ENCODE measurements around the gene COPB1.
A peak's percentile ranks its signal among the peaks of the same experiment; 100 is the strongest.

COPB1 gene

DNA sequence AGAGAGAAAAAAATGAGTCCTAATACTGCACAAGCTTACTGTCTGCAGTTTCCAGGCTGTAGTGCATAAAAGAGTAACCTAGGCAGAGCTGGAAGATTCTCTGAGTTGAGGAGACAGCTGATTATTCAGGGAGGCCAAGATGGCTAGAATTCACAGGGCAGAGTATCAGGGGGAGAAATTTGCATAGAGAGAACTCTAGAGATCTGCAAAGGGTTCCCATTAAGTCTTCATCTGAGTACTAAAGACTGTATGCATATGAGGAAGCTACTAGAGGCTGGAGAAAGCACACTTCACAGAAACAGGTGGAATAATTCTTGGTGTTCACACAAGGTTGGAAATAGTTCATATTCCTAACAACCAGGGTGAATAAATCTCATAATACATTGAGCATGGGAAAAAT is 74.0 kb downstream of the COPB1 start:
- no peak for DNase-seq

GRCh38 chr11:14424096-14424495 is 75.5 kb downstream of the COPB1 start:
- DNase-seq, result no peak

GRCh38 chr11:14423633-14424032 is 76.0 kb downstream of the COPB1 start:
- DNase-seq, result no peak

DNA sequence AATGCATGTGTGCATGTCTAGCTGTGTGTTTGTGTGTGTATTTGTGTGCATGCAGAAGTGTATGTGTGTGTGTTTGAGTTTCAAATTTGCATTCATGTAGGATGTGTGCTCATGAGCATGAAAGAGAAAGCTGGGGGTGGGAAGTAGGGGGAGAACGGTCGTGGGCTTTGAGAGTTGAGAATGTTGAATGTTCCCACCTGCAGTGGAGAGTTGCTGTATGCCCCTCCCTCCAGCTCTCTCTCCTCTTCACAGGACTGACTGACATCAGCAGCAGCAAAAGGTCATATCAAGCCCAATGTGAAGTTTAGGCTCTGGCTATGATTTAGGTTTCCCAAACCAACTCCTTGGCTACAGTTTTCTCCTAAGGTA is 76.8 kb downstream of the COPB1 start:
- no peak for DNase-seq

DNA sequence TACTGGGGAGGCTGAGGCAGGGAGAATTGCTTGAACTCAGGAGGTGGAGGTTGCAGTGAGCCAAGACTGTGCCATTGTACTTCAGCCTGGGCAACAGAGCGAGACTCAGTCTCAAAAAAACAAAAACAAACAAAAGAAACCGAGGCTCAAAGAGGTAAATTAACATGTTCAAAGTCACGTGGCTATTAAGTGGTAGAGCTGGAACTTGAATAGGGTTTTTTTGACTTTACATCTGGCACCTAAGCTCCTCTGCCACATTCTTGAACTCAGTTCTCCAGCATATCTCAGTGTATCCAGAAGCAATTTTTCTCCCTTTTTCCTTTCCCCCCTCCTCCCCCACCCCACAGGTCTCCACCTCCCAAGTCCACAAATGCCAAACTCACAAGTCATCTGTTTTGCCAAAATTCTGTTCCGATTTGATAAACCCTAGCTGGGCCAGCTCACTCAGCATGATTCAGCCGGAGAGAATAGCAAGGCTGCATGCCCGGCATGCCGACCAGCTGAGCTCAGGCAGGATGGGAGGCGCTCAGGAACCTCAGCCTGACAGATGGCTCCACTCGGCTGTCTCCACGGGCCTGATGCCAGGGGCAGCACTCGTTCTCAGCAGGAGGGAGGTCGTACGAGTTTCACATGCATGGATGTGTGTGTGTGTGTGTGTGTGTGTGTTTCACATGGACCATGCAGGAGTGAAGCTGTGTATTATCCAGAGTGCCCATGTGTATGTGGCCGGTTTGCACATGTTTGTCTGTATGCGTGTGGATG is 77.4 kb downstream of the COPB1 start:
- no peak for DNase-seq

DNA sequence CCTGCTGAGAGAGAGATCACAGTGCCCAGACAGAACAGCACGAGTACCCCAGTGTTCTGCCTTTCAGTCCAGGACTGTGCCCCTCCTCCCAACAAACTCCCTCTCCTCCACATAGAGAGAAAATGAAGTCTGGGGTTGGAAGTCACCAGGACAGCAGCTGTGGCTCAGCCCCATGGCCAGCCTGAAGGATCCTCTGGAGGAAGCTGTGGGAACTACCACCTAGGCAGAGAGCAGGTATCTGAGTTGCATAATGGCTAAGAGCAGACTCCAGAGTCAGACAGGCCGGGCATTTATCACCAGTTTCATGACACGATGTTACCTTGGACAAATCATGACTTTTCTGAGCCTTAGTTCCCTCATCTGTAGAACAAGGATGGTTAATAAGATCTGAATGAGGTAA is 79.4 kb downstream of the COPB1 start:
- no peak for DNase-seq

GRCh38 chr11:14418801-14419417 is 80.7 kb downstream of the COPB1 start:
- DNase-seq, result no peak

DNA sequence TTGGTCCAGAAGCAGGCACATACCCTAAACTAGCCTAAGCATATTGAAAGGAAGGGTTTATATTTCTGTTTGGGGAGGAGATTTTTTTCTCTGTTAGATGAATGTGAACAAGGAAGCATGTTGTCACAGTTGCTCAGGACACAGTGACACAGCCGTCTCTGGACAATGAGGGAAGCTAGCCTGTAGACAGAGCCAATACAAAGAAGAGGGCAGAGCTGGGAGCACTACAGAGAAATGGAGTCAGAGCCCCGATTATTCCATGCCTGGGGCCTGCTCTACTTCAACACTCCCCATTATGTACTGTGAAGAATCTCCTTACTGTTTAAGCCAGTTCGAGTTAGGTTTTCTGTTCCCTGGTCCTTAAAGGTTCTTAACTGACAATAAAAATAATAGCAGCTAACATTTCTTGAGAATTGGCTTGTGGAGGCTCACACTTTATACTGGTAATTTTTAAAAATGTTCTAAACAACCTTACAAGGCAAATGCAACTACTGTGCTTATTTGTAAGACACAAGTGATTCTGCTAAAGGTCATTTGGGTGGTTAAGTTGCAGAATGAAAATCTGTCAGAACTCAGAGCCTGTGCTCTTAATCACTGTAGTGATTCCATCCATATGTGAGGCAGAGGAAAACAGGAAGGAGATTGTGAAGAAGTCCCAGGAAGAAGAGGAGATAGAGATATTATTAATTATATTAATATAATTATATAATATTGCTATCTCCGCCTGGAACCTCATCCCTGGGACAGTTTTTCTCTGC is 81.8 kb downstream of the COPB1 start:
- no peak for DNase-seq

DNA sequence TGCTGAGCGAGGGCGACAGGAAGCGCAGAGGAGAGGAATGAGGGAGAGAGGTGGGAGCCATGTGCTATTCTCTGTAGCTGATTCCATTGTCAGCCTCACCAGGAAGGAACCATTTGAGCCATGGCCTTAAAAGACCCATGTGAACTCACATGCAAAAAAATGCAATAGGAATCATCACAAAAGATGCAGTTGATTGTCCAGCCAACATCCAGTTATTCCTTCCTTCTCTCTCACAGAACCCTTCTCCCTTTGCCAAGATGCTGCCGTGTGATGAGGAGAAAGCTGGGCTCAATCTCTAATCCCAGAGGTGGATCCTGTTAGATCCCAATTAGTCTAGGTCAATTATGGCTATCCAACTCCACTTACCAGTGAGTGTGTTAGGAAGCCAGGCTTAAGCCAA is 82.4 kb downstream of the COPB1 start:
- DNase-seq, result no peak

- DNase-seq, result peak; percentile 78 to 81
Observed at GRCh38 chr11:14414470-14415461, 84.8 kb downstream of the COPB1 start.

GRCh38 chr11:14413307-14414069 is 86.1 kb downstream of the COPB1 start:
- DNase-seq, result peak; percentile 30 to 35

DNA sequence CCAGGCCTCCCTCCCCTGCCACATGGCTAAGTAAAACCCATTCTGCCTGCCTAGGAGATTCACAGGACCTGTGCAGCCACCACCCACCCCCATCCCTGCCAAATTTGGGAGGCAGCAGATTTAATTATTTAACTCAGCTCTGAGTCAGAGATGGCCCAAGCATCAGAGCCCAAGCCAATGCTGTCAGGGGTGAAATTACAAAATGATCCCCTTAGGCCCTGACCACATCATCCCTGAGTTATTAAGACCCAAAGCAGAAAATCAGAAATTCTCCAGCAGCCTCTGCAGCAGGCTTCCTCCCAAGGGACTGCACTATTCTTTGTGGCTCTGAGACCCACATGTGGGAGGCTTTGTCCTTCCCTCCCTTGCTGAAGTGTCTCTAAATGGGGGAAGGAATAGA is 87.8 kb downstream of the COPB1 start:
- DNase-seq, result no peak

GRCh38 chr11:14409891-14410290 is 89.7 kb downstream of the COPB1 start:
- DNase-seq, result no peak

DNA sequence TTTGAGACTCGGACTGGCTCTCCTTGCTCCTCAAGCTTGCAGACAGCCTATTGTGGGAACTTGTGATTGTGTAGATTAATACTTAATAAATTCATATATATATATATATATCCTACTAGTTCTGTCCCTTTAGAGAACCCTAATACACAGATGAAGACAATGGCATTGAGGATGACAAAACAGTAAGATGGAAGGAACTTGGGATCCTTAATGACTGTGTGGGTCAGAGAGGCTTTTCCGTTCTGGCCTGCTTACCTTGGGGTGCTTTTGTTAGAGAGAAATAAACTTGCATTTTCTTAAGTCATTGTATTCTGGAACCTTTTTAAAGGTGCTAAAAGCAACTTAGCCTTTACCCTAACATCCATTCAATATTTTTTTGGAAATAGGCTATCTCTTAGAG is 91.0 kb downstream of the COPB1 start:
- DNase-seq, result no peak
